ENCODE data around the gene ESRP2.
A peak's percentile ranks its signal among the peaks of the same experiment; 100 is the strongest.

ESRP2 gene

DNA sequence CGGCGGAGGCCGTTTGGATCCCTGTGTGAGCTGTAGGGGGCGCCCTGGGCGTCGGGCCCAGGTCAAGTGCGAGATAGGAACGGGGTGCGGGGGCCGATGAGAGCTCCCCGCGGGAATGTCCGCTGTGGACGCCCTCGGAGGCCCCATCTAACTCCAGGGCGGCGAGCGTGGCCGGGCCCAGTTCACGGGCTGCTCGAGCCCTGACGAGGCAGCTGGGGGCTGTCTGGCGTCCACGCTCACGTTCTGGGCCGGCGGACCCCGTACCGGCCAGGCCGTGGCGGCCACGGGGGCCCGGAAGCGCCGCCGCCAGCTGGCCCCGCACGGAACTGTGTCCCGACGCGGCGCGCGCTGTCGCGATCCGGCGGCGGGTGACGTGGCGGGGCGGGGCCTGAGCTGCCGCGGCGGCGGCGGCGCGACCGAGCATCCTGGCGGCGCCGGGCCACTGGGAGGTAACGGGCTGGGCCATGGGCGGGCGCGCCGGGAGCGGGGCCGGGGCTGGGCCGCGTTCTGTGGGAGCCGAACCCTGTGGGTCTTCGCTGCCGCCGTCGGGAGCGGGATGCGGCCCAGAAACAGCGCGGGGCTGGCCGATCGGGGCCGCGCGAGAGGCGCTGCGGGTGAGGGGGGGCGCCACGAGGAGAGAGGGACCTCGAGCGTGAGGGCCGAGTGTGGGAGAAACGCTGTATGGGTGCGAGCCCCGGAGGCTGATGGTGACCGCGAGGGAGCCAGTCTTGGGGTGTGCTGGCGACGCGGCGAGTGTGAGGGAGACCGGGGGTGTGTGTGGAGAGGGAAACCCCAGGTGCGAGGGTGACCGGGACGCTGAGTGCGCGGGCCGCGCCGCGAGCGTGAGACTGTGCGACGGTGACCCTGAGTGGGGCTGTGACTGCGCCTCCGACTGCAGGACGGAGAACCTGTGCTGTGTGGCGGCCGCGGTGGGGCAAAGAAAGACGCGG, 28.5 kb upstream of the ESRP2 start, which contains the start of gene SLC7A6:
Gene SLC7A6, plus strand, starts transcription at position 399 of the 950 bp plus-strand sequence. CDS start 10,201 bp downstream, outside the sequence.
- DNase-seq (ENCODE audit: insufficient read length, low spot score), result peak; percentile 79
- FAIRE-seq, result peak; percentile 89

- DNase-seq (ENCODE audit: insufficient read length, low spot score), result no peak
- no peak for FAIRE-seq
These were observed 27.7 kb upstream of the ESRP2 start for GRCh38 chr16:68263559-68264127.

- FAIRE-seq (no peak), DNase-seq (ENCODE audit: insufficient read length, low spot score) (no peak)
These were observed 23.3 kb upstream of the ESRP2 start for GRCh38 chr16:68259007-68259825.

DNA sequence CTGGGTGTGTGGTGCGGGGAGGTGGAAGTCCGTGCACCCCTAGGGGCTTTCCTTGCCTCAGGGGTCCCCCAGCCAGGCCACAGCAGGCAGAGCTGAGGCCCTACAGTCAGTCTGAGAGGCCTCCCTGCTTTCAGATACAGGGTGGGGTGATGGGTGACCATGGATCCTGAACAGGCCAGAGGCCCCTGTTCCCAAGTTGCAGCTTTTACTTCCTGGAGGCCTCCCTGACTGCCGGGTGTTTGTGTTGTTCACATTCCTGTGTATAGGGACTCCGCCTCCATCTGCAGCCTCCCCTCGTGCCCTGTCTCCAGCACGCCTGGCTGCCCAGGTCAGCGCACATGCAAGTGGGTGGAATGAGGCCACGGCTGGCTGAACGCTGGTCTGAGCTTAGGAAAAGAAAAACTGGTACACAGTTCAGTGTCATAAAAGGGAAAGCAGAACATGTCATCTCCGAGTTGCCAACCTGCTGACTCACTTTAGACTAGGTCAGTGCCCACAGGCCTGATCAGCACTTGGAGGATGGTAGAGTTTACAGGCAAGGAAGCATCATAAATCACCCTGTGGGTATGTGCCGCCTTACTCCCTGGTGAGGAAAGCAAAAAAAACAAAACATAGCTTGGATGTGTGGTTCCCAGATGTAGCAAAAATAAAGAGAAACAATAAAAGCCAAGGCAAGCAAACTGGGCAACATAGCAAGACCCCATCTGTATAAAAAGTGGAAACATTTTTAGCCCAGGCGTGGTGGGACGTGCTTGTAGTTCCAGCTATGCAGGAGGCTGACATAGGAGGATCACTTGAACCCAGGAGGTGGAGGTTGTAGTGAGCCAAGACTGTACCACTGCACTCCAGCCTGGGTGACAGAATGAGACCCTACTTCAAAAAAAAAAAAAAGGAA, 22.2 kb upstream of the ESRP2 start:
- DNase-seq (ENCODE audit: insufficient read length, low spot score) (peak; percentile 68), FAIRE-seq (no peak)

- DNase-seq (ENCODE audit: insufficient read length, low spot score), result no peak
- no peak for FAIRE-seq
These were observed 21.5 kb upstream of the ESRP2 start for GRCh38 chr16:68257251-68257905.

DNA sequence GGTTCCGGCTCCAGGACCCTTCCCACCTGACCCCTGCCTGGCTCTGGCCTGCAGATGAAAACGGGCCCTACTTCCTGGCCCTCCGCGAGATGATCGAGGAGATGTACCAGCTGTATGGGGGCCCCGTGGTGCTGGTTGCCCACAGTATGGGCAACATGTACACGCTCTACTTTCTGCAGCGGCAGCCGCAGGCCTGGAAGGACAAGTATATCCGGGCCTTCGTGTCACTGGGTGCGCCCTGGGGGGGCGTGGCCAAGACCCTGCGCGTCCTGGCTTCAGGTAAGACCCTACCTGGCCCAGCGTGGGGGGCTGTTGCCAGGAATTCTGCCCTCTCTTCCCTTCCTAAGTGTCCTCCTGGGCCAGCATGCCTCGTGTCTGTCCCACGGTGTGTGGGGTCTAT, 19.8 kb upstream of the ESRP2 start:
- no peak for DNase-seq (ENCODE audit: insufficient read length, low spot score)
- FAIRE-seq, result no peak

DNA sequence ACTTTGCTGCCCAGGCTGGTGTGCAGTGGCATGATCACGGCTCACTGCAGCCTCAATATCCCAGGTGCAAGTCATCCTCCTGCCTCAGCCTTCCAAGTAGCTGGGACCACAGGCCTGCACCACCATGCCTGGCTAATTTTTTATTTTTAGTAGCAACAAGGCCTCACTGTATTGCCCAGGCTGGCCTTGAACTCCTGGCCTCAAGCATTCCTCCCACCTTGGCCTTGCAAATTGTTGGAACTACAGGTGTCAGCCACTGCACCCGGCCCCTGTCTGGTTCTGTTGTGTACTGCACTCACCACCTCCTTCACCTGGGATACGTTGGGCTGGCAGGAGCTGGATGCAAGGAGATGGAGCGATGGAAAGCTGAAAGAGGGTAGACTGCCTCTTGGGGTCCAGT, 17.8 kb upstream of the ESRP2 start:
- no peak for DNase-seq (ENCODE audit: insufficient read length, low spot score)

GRCh38 chr16:68252383-68252782, 16.5 kb upstream of the ESRP2 start:
- FAIRE-seq (no peak), DNase-seq (ENCODE audit: insufficient read length, low spot score) (no peak)

More for the DNA sequence above, 17.8 kb upstream of the ESRP2 start:
- no peak for FAIRE-seq

- no peak for DNase-seq (ENCODE audit: insufficient read length, low spot score)
- FAIRE-seq, result no peak
These were observed 15.9 kb upstream of the ESRP2 start for GRCh38 chr16:68251832-68252231.

GRCh38 chr16:68250951-68251350, 15.0 kb upstream of the ESRP2 start:
- no peak for FAIRE-seq
- no peak for DNase-seq (ENCODE audit: insufficient read length, low spot score)

GRCh38 chr16:68249371-68249770, 13.4 kb upstream of the ESRP2 start:
- FAIRE-seq (no peak), DNase-seq (ENCODE audit: insufficient read length, low spot score) (no peak)

GRCh38 chr16:68247932-68248331, 12.0 kb upstream of the ESRP2 start:
- no peak for FAIRE-seq
- no peak for DNase-seq (ENCODE audit: insufficient read length, low spot score)

DNA sequence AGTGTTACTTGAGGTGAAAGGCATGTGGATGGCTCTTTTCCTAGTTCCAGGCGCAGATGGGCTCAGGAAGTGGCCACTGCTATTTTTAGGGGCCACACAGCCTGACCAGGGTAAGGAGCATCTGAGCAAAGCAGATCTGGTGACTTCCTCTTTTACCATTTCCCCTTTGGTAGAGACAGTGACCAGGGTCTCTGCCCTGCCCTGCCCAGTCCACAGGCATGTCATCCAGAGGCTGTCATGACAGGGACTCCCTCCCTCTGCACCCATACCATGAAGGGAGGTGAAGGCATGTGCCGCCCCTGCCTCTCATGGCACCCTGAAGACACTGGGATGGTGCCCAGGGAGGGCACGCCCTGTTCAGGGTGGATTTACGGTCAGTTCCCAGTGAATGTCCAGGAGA, 11.5 kb upstream of the ESRP2 start:
- FAIRE-seq (no peak), DNase-seq (ENCODE audit: insufficient read length, low spot score) (no peak)

DNA sequence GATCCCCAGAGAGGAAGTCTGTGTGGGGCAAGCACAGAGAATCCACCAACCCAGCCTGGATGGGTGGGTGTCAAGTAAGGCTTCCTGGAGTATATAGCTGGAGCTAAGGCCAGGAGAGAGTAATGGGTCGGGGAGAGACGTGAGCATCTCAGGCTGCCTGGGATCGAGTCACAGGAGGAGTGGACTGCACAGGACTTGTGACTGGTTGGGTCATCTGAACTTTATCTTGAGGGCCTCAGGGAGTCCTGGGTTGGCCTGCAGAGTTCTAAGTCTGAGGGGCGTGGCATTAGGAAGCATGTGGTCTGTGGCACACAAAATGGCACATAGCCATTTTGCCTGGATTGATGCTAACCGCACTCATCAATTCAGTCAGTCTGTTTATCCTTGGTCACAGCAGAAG, 10.7 kb upstream of the ESRP2 start:
- FAIRE-seq, result peak; percentile 33
- no peak for DNase-seq (ENCODE audit: insufficient read length, low spot score)

DNA sequence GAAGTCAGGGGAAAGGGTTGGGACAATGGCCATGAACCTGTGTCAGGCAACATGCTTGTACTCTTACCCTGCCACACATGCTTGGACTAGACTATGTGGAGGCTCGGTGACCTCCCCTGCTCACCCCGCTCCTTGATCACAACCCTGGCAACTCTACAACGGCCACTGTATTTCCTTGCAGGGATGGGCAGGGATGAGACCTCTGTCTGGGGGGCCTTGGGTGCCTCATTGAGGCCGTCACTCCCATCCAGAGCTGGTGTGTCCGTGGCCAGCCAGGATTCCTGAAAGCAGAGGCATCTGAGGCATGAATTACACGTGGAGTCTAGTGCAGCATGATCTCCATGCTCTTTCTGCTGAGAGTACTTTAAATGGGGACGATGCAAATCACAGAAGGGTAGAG, 10.2 kb upstream of the ESRP2 start:
- DNase-seq (ENCODE audit: insufficient read length, low spot score) (no peak), FAIRE-seq (no peak)

DNA sequence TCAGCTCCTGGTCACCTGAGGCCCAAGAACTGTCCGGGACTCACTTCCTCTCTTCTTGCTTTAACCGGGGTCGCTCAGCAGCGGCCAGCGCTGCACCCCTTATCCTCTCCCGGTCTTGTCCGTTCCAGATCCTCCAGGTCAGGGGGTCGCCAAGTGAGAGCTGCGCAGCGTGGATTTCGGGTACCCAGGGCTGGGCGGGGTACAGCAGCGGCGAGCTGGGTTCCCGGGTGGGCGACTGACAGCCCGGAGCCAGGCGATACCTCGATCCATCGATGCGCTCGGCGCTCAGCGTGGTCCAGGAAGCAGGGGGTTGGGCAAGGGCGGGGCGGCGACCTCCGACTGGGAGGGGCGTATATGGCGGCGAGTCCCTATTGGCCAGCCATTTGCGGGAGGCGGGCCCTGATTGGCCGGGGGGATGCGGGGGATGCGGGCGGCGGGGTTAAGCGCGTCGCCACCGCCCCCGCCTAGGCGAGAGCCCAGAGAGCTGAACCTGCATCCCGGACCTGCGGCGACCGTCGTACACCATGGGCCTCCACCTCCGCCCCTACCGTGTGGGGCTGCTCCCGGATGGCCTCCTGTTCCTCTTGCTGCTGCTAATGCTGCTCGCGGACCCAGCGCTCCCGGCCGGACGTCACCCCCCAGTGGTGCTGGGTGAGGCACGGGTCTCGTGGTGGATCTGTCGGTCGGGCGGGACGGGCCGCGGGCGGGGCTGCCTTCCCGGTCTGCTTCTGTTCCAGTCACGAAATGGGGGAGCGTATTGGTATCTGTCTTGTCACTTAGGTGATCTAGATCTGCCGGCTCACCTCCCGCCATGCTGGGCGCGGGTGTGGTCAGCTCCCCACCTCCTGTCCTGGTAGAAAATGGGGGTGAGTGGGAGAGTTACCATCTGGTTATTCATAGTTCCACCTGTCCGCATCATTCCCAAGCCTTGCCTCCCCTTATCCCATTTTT, 9.3 kb upstream of the ESRP2 start, which contains the start of gene PLA2G15:
Gene PLA2G15, plus strand, starts transcription at position 471 of the 951 bp plus-strand sequence. Its CDS starts 54 bp downstream, at position 525.
- DNase-seq (ENCODE audit: insufficient read length, low spot score), result peak; percentile 94
- FAIRE-seq, result peak; percentile 93

GRCh38 chr16:68244481-68244902, 8.6 kb upstream of the ESRP2 start:
- DNase-seq (ENCODE audit: insufficient read length, low spot score) (no peak), FAIRE-seq (no peak)

Data from HTR-8/SVneo (cell line).